C4-2B (cell line): ENCODE measurements around the gene TWF2.
A peak's percentile ranks its signal among the peaks of the same experiment; 100 is the strongest.

Source experiments
- ZFX ChIP-seq: fragments of 450-650 bp; IDR thresholded peaks from 2 replicates; pipeline ENCODE4 v1.6.1; 2017
- TF ChIP-seq, protein P1 (sequence below): fragments of 450-650 bp; conservative IDR thresholded peaks from 2 replicates; pipeline ENCODE4 v1.5.1; 2017; ENCODE audit warnings: mild to moderate bottlenecking

DNA sequence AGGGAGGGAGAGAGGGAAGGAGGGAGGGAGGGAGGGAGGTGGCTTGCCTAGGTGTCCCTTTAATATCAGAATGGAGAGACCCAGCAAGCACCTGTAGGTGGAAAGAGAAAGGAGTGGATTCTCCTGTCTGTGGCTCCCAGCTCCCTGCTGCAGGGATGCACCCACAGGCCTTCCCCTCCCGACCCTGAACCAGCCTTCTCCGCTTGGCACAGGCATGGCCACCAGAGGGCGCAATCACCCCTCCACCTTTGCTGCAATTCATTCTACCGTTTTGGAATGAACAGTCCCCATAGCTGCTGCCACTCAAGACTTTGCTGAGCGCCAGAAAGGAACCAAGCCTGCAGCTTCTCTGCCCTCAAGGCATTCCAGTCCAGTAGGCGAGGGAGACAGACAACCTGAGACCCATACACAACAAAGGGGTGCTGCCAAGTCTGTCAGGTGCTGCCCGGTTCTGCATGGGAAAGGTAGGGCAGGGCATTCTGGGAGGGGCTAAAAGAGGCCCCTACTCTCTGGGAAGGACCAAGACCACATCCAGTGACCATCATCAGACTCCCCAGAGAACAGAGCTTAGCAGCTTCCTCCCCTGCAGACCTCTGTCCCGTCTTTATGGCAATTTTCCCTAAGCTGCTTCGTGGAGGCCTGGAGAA, 18.5 kb downstream of the TWF2 start:
- TF ChIP-seq ZFX, result no peak
- TF ChIP-seq, protein P1, sequence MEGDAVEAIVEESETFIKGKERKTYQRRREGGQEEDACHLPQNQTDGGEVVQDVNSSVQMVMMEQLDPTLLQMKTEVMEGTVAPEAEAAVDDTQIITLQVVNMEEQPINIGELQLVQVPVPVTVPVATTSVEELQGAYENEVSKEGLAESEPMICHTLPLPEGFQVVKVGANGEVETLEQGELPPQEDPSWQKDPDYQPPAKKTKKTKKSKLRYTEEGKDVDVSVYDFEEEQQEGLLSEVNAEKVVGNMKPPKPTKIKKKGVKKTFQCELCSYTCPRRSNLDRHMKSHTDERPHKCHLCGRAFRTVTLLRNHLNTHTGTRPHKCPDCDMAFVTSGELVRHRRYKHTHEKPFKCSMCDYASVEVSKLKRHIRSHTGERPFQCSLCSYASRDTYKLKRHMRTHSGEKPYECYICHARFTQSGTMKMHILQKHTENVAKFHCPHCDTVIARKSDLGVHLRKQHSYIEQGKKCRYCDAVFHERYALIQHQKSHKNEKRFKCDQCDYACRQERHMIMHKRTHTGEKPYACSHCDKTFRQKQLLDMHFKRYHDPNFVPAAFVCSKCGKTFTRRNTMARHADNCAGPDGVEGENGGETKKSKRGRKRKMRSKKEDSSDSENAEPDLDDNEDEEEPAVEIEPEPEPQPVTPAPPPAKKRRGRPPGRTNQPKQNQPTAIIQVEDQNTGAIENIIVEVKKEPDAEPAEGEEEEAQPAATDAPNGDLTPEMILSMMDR, result peak; percentile 88
